Lower leg skin (tissue), 3 donors: Measurements from ENCODE around the gene RHOV.

Source experiments
- CTCF ChIP-seq, 3 donors: fragments of 450-650 bp; IDR thresholded peaks; one replicate each; pipeline ENCODE4 v1.5.1; 2016; ENCODE audit warnings: antibody characterized with exemption in 3 of 3, mild to moderate bottlenecking in 3 of 3, moderate library complexity in 2 of 3
- POLR2A ChIP-seq, 2 donors: fragments of 450-650 bp; IDR thresholded peaks; one replicate each; pipeline ENCODE4 v1.6.1; 2016 to 2017; ENCODE audit warnings: antibody characterized with exemption in 2 of 2, mild to moderate bottlenecking in 1 of 2, moderate library complexity in 1 of 2

GRCh38 chr15:40828447-40829036, 45.5 kb downstream of the RHOV start, which contains the start of gene PPP1R14D:
- TF ChIP-seq CTCF (IDR thresholded peaks at IDR 0.05), result no peak
- TF ChIP-seq POLR2A (IDR thresholded peaks at IDR 0.05), result no peak
